Keratinocyte (primary cell): ENCODE measurements around the gene SH3RF1. TPM values are rescaled to one million over a fixed set of nuclear protein-coding genes. Genes with fewer than 3 reads are reported as not detected.

Experiments
- DNase-seq: peaks from one replicate; pipeline ENCODE4 v3.0.0-alpha.2; 2011; ENCODE audit warnings: low read depth, missing footprints, low spot score
- FAIRE-seq: peaks from 2 replicates; lab custom pipeline; 2011; peaks lifted over from hg19 to GRCh38; lab: Jason Lieb, UNC
- H2AFZ ChIP-seq: 2 replicates; pipeline ENCODE4 v1.6.0; 2012; ENCODE audit warnings: low read length, control low read depth, inconsistent platforms; ENCODE audit not compliant: control insufficient read depth
- H3K27ac ChIP-seq: 2 replicates; pipeline ENCODE4 v1.5.1; 2011; ENCODE audit warnings: low read length; ENCODE audit not compliant: control insufficient read depth, insufficient read depth
- H3K27me3 ChIP-seq: 3 replicates; pipeline ENCODE4 v1.6.0; 2011; ENCODE audit warnings: low read length; ENCODE audit not compliant: control insufficient read depth, insufficient read depth; ENCODE audit errors: extremely low read depth
- H3K36me3 ChIP-seq, 2 experiments: 2 replicates in 1 of 2; 3 replicates in 1 of 2; pipeline ENCODE4 v1.5.1; 2011; ENCODE audit warnings: low read length in 2 of 2, mild to moderate bottlenecking in 1 of 2; ENCODE audit not compliant: control insufficient read depth in 2 of 2, insufficient read depth in 2 of 2; ENCODE audit errors: extremely low read depth in 1 of 2
- H3K4me1 ChIP-seq: 3 replicates; pipeline ENCODE4 v1.5.1; 2011; ENCODE audit warnings: low read length; ENCODE audit not compliant: control insufficient read depth, insufficient read depth; ENCODE audit errors: extremely low read depth
- H3K4me2 ChIP-seq: 3 replicates; pipeline ENCODE4 v1.6.0; 2011; ENCODE audit warnings: low read depth, low read length; ENCODE audit not compliant: control insufficient read depth, insufficient read depth; ENCODE audit errors: extremely low read depth
- H3K4me3 ChIP-seq, 3 experiments: fragments of 200-600 bp in 1 of 3; sonication (generic) in 1 of 3; 2 replicates in 2 of 3; 3 replicates in 1 of 3; pipeline ENCODE4 v1.5.1; 2011 to 2016; ENCODE audit warnings: low read length in 3 of 3, mild to moderate bottlenecking in 3 of 3, control low read depth in 2 of 3, inconsistent platforms in 1 of 3, low read depth in 1 of 3, mixed read lengths in 1 of 3, mixed run types in 1 of 3, moderate library complexity in 1 of 3; ENCODE audit not compliant: control insufficient read depth in 2 of 3, insufficient read depth in 2 of 3; ENCODE audit errors: extremely low read depth in 1 of 3
- H3K79me2 ChIP-seq: 2 replicates; pipeline ENCODE4 v1.6.0; 2012; ENCODE audit warnings: low read length; ENCODE audit not compliant: control insufficient read depth, insufficient read depth
- H3K9ac ChIP-seq: 3 replicates; pipeline ENCODE4 v1.6.0; 2011; ENCODE audit warnings: low read length; ENCODE audit not compliant: control insufficient read depth, insufficient read depth; ENCODE audit errors: extremely low read depth
- H3K9me1 ChIP-seq: 3 replicates; pipeline ENCODE4 v1.6.0; 2011; ENCODE audit warnings: low read length; ENCODE audit not compliant: control insufficient read depth, insufficient read depth; ENCODE audit errors: extremely low read depth
- H3K9me3 ChIP-seq: 2 replicates; pipeline ENCODE4 v1.5.1; 2012; ENCODE audit warnings: low read depth, low read length; ENCODE audit not compliant: control insufficient read depth
- H4K20me1 ChIP-seq: 3 replicates; pipeline ENCODE4 v1.6.0; 2011; ENCODE audit warnings: low read length; ENCODE audit not compliant: control insufficient read depth, insufficient read depth; ENCODE audit errors: extremely low read depth
- EZH2 ChIP-seq: IDR thresholded peaks from one replicate; pipeline ENCODE4 v1.6.1; 2012; ENCODE audit warnings: inconsistent platforms, mild to moderate bottlenecking, low read length, moderate library complexity
- dilution Hi-C: fragments of 300-500 bp; cut with MboI; formaldehyde crosslinking; loops from one replicate; pipeline ENCODE4 v1.7.0; 2020; ENCODE audit warnings: low sequenced_read_pairs; ENCODE audit not compliant: extremely low pct_ligation_motif_present
- polyA plus RNA-seq, 5 experiments: library from polyadenylated mRNA; depleted of rRNA in 3 of 5; stranded (reverse) in 3 of 5; stranded (forward) in 1 of 5; unstranded in 1 of 5; fragments of >200 nt; gene quantifications; 1 replicate in 1 of 5; 2 replicates in 3 of 5; 3 replicates in 1 of 5; pipeline versions ENCODE4 v1.2.1 to v1.2.3, GENCODE V29; 2011 to 2012; ENCODE audit warnings: missing spikeins in 2 of 5, low read depth in 1 of 5, low replicate concordance in 1 of 5
- TF ChIP-seq, protein P1 (sequence below), 3 experiments: IDR thresholded peaks in 1 of 3; conservative IDR thresholded peaks in 1 of 3; optimal IDR thresholded peaks in 1 of 3; 2 replicates in 2 of 3; 3 replicates in 1 of 3; pipeline versions ENCODE3 to v1.5.1; 2011; ENCODE audit warnings: low read length in 3 of 3, mild to moderate bottlenecking in 3 of 3, moderate library complexity in 2 of 3, control low read depth in 1 of 3, inconsistent platforms in 1 of 3; ENCODE audit not compliant: insufficient read depth in 2 of 3; ENCODE audit errors: extremely low read depth in 1 of 3

Gene SH3RF1
- polyA plus RNA-seq, 1 donor (not counting 4 experiments of a cell fraction or from before 2014, with no cell fraction given) = 9.5 TPM

DNA sequence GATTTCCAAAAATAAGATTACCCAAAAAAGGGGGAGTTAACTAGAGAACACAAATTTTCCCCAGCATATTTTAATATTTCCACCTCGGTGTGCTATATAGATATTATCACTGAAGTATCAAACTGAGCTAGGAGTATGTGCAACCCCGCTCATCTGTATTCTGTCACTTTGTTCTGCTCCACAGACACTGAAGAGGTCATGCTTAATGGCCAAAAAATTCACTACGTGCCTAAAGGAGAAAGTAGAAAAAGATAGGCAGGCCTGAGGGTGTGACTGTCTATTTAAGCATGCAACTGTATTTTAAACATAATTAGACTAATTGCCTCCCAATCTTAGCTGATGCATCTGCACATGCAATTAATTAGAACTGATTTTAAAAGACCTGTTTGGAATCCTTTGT, 24.5 kb downstream of the SH3RF1 start:
- Histone ChIP-seq H3K27me3 (no peaks in the 10 kb centered on the region), H3K9ac (no peak overlapping the region), H3K27ac (no peak overlapping the region), H3K4me1 (peaks cover 26% of the 10 kb centered on the region), H3K36me3 (peaks cover 0 to 4% of the 10 kb centered on the region in 2 experiments), H3K79me2 (peaks cover 93% of the 10 kb centered on the region), H3K9me1 (no peaks in the 10 kb centered on the region), H4K20me1 (no peaks in the 10 kb centered on the region), H2AFZ (no peak overlapping the region), H3K9me3 (no peaks in the 10 kb centered on the region), H3K4me3 (no peak overlapping the region), H3K4me2 (no peak overlapping the region)
- FAIRE-seq = no peak
- dilution Hi-C loops = no loop called here
- no peak for TF ChIP-seq EZH2
- TF ChIP-seq, protein P1, sequence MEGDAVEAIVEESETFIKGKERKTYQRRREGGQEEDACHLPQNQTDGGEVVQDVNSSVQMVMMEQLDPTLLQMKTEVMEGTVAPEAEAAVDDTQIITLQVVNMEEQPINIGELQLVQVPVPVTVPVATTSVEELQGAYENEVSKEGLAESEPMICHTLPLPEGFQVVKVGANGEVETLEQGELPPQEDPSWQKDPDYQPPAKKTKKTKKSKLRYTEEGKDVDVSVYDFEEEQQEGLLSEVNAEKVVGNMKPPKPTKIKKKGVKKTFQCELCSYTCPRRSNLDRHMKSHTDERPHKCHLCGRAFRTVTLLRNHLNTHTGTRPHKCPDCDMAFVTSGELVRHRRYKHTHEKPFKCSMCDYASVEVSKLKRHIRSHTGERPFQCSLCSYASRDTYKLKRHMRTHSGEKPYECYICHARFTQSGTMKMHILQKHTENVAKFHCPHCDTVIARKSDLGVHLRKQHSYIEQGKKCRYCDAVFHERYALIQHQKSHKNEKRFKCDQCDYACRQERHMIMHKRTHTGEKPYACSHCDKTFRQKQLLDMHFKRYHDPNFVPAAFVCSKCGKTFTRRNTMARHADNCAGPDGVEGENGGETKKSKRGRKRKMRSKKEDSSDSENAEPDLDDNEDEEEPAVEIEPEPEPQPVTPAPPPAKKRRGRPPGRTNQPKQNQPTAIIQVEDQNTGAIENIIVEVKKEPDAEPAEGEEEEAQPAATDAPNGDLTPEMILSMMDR (optimal IDR thresholded peaks at IDR 0.05 in 1 of 3, IDR thresholded peaks at IDR 0.05 in 1 of 3, conservative IDR thresholded peaks at IDR 0.05 in 1 of 3; ENCODE audit: extremely low read depth in 1 of 3, insufficient read depth in 2 of 3, low read length in 3 of 3) = no peak
- no peak for DNase-seq

DNA sequence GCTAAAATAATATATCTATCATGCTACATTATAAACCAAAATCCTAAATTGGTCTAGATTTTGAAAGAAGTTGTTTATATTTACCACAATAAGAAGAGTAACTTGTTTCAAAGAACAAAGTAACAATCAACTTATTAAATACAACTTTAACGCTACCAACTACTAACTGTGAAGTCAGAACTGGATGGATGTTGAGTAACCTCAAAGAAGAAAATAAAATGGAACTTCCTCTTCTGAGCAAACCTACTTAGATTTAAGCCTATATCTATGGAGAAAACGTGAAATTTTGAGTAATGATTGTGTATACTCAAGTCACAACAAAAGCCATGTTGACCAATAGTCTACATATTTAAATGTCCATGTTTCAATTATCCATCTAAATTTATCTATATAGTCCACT, 25.7 kb downstream of the SH3RF1 start:
- dilution Hi-C loops = no loop called here
- H3K4me1 ChIP-seq = peaks cover 16% of the 10 kb centered on the region
- no peaks in the 10 kb centered on the region for H4K20me1 ChIP-seq

More for the DNA sequence above, 25.7 kb downstream of the SH3RF1 start:
- Histone ChIP-seq H3K4me2 (no peak overlapping the region), H3K4me3 (no peak overlapping the region), H3K36me3 (peaks cover 0 to 4% of the 10 kb centered on the region in 2 experiments), H2AFZ (no peak overlapping the region), H3K9me1 (no peaks in the 10 kb centered on the region), H3K9me3 (no peaks in the 10 kb centered on the region), H3K27ac (no peak overlapping the region), H3K9ac (no peak overlapping the region), H3K27me3 (no peaks in the 10 kb centered on the region), H3K79me2 (peaks cover 91% of the 10 kb centered on the region)
- TF ChIP-seq, protein P1 (optimal IDR thresholded peaks at IDR 0.05 in 1 of 3, IDR thresholded peaks at IDR 0.05 in 1 of 3, conservative IDR thresholded peaks at IDR 0.05 in 1 of 3; ENCODE audit: extremely low read depth in 1 of 3, insufficient read depth in 2 of 3, low read length in 3 of 3) = no peak
- TF ChIP-seq EZH2 = no peak
- FAIRE-seq = no peak
- no peak for DNase-seq
